Spleen (tissue), 7 donors: Measurements from ENCODE around the gene PSME3IP1.

ENCODE experiments used
- CTCF ChIP-seq, 11 experiments: fragments of 200-600 bp in 7 of 11; fragments of 450-650 bp in 4 of 11; sonication (generic) in 4 of 11; IDR thresholded peaks in 8 of 11; conservative IDR thresholded peaks in 3 of 11; 1 replicate in 7 of 11; 2 replicates in 4 of 11; pipeline versions ENCODE4 v1.4.0 to v1.8.0; 2016 to 2021; ENCODE audit warnings: antibody characterized with exemption in 11 of 11, inconsistent platforms in 4 of 11, mild to moderate bottlenecking in 1 of 11
- POLR2A ChIP-seq, 3 donors: fragments of 450-650 bp; IDR thresholded peaks; one replicate each; pipeline ENCODE4 v1.5.1; 2017; ENCODE audit warnings: antibody characterized with exemption in 3 of 3, mild to moderate bottlenecking in 1 of 3
- donor health status: DM: no; HTN: no; CAD: no; lungs with moderate emphysema.
- donor health status: DM: no; HTN: no; CAD: no.
- donor health status: DM: no; HTN: no; CAD: no.

- TF ChIP-seq CTCF (IDR thresholded peaks at IDR 0.05 in 8 of 11, conservative IDR thresholded peaks at IDR 0.05 in 3 of 11) (no peak), POLR2A (IDR thresholded peaks at IDR 0.05) (no peak)
Observed at GRCh38 chr16:57138281-57138935, 47.4 kb downstream of the PSME3IP1 start.
